GM12878 (cell line): ENCODE data around the gene HADH. TPM values are rescaled to one million over a fixed set of nuclear protein-coding genes. Genes with fewer than 3 reads are reported as not detected.

ENCODE experiments used
- ATAC-seq: fragments of 200-7000 bp; cut with Tn5 transposase; 3 replicates; pipeline ENCODE4 v1.9.1; 2020; ENCODE audit warnings: mild to moderate bottlenecking, moderate library complexity
- BruUV-seq: library from RNA; stranded (reverse); fragments of 400-500 nt; replicated peaks from 2 replicates; lab custom pipeline; 2021; lab: Mats Ljungman, UMichigan
- CTCF ChIA-PET: fragments of 300-600 bp; sonication (Branson Sonifier 250); formaldehyde crosslinking; extraction: SDS; loops from one replicate; lab custom pipeline; 2021; ENCODE audit warnings: inconsistent platforms; lab: Yijun Ruan, JAX
- POLR2A ChIA-PET: fragments of 350-600 bp; formaldehyde crosslinking; extraction: SDS; loops from one replicate; lab custom pipeline; 2021; ENCODE audit warnings: inconsistent platforms; lab: Charles Lee
- RAD21 ChIA-PET: fragments of 300-600 bp; sonication (Branson Sonifier 250); formaldehyde crosslinking; loops from one replicate; lab custom pipeline; 2023; ENCODE audit warnings: antibody characterized with exemption; ENCODE audit not compliant: unreplicated experiment; lab: Charles Lee
- SMC1A ChIA-PET: fragments of 300-600 bp; sonication (Branson Sonifier 250); formaldehyde crosslinking; loops from one replicate; lab custom pipeline; 2023; ENCODE audit not compliant: unreplicated experiment, uncharacterized antibody; lab: Charles Lee
- DNase-seq: peaks from one replicate; pipeline ENCODE4 v3.0.0-alpha.2; 2011; ENCODE audit warnings: low read depth, low spot score
- FAIRE-seq: peaks from 3 replicates; lab custom pipeline; 2011; peaks lifted over from hg19 to GRCh38; lab: Jason Lieb, UNC
- H2AFZ ChIP-seq: 2 replicates; pipeline ENCODE4 v1.6.0; 2011; ENCODE audit warnings: low read depth, low read length, control low read depth; ENCODE audit not compliant: control insufficient read depth
- H3K27ac ChIP-seq: 2 replicates; pipeline ENCODE4 v1.5.1; 2011; ENCODE audit warnings: control low read depth; ENCODE audit not compliant: control insufficient read depth, insufficient read depth
- H3K27me3 ChIP-seq, 2 experiments: replicated peaks in 1 of 2; 2 replicates each; pipeline versions ENCODE4 v1.6.0 to v1.6.1; 2011; ENCODE audit warnings: low read length in 1 of 2; ENCODE audit not compliant: control insufficient read depth in 2 of 2, insufficient read depth in 2 of 2
- H3K36me3 ChIP-seq, 2 experiments: 2 replicates each; pipeline ENCODE4 v1.5.1; 2011; ENCODE audit warnings: low read length in 1 of 2; ENCODE audit not compliant: control insufficient read depth in 2 of 2, insufficient read depth in 2 of 2
- H3K4me1 ChIP-seq: 2 replicates; pipeline ENCODE4 v1.6.1; 2011; ENCODE audit warnings: mild to moderate bottlenecking, low read length, moderate library complexity, mixed read lengths; ENCODE audit not compliant: control insufficient read depth, insufficient read depth
- H3K4me2 ChIP-seq: 2 replicates; pipeline ENCODE4 v1.6.0; 2011; ENCODE audit warnings: control low read depth; ENCODE audit not compliant: control insufficient read depth, insufficient read depth
- H3K4me3 ChIP-seq: fragments of 200-600 bp; sonication (generic); 2 replicates; pipeline ENCODE4 v1.5.1; 2016
- H3K79me2 ChIP-seq: 2 replicates; pipeline ENCODE4 v1.6.0; 2011; ENCODE audit warnings: low read length; ENCODE audit not compliant: control insufficient read depth, insufficient read depth
- H3K9ac ChIP-seq: 2 replicates; pipeline ENCODE4 v1.8.0; 2011; ENCODE audit warnings: low read length, control low read depth, mixed read lengths; ENCODE audit not compliant: control insufficient read depth, insufficient read depth
- H3K9me3 ChIP-seq: replicated peaks from 3 replicates; pipeline ENCODE4 v1.5.1; 2011; ENCODE audit warnings: mild to moderate bottlenecking, low read length; ENCODE audit not compliant: control insufficient read depth, insufficient read depth
- H4K20me1 ChIP-seq: 2 replicates; pipeline ENCODE4 v1.6.0; 2011; ENCODE audit not compliant: control insufficient read depth, insufficient read depth
- BHLHE40 ChIP-seq, 2 experiments: fragments of 450-650 bp in 1 of 2; IDR thresholded peaks; 2 replicates each; pipeline ENCODE4 v1.6.1; 2011 to 2017; ENCODE audit warnings: low read depth in 2 of 2, borderline replicate concordance in 1 of 2, improper control_type of control experiment in 1 of 2, low read length in 1 of 2, mild to moderate bottlenecking in 1 of 2
- CHD1 ChIP-seq: IDR thresholded peaks from 2 replicates; pipeline ENCODE4 v1.6.1; 2012; ENCODE audit warnings: low read depth, low read length, improper control_type of control experiment
- CHD2 ChIP-seq: IDR thresholded peaks from 2 replicates; pipeline ENCODE4 v1.6.1; 2011; ENCODE audit warnings: low read depth, low read length, improper control_type of control experiment, borderline replicate concordance
- CREM ChIP-seq: IDR thresholded peaks from 2 replicates; pipeline ENCODE4 v1.6.1; 2014; ENCODE audit warnings: antibody characterized with exemption, low read depth
- DPF2 ChIP-seq: fragments of 450-650 bp; IDR thresholded peaks from 2 replicates; pipeline ENCODE4 v1.6.1; 2017; ENCODE audit warnings: mild to moderate bottlenecking
- E2F8 ChIP-seq: fragments of 450-650 bp; IDR thresholded peaks from 2 replicates; pipeline ENCODE4 v1.6.1; 2018; ENCODE audit warnings: mild to moderate bottlenecking, low read depth, moderate library complexity; ENCODE audit not compliant: partially characterized antibody
- GABPA ChIP-seq: IDR thresholded peaks from 2 replicates; pipeline ENCODE4 v1.6.1; 2014; ENCODE audit warnings: antibody characterized with exemption, low read depth, mild to moderate bottlenecking, inconsistent platforms
- JUNB ChIP-seq: IDR thresholded peaks from 2 replicates; pipeline ENCODE4 v1.6.1; 2016; ENCODE audit warnings: antibody characterized with exemption, mild to moderate bottlenecking
- MTA2 ChIP-seq: fragments of 450-650 bp; IDR thresholded peaks from 2 replicates; pipeline ENCODE4 v1.6.1; 2016; ENCODE audit warnings: low read depth, mild to moderate bottlenecking, moderate library complexity
- NR2C2 ChIP-seq: IDR thresholded peaks from 2 replicates; pipeline ENCODE4 v1.6.1; 2011; ENCODE audit warnings: borderline replicate concordance, low read depth; ENCODE audit not compliant: control insufficient read depth, insufficient read length
- POLR2AphosphoS5 ChIP-seq: IDR thresholded peaks from 2 replicates; pipeline ENCODE4 v1.6.1; 2011; ENCODE audit warnings: mild to moderate bottlenecking, low read length, inconsistent platforms
- RAD21 ChIP-seq: IDR thresholded peaks from 2 replicates; pipeline ENCODE4 v1.6.1; 2011; ENCODE audit warnings: mild to moderate bottlenecking, low read depth, low read length, moderate library complexity; ENCODE audit not compliant: insufficient read depth
- RBBP5 ChIP-seq: fragments of 200-600 bp; sonication (generic); conservative IDR thresholded peaks from 2 replicates; pipeline ENCODE4 v1.6.1; 2016
- STAT3 ChIP-seq: IDR thresholded peaks from 2 replicates; pipeline ENCODE4 v1.6.1; 2011; ENCODE audit warnings: low read depth, low read length, improper control_type of control experiment
- ZNF207 ChIP-seq: fragments of 450-650 bp; IDR thresholded peaks from 2 replicates; pipeline ENCODE4 v1.6.1; 2014; ENCODE audit warnings: antibody characterized with exemption, mild to moderate bottlenecking, borderline replicate concordance
- ZNF622 ChIP-seq: fragments of 450-650 bp; IDR thresholded peaks from 2 replicates; pipeline ENCODE4 v1.6.1; 2017; ENCODE audit warnings: mild to moderate bottlenecking, inconsistent platforms
- ZZZ3 ChIP-seq: IDR thresholded peaks from 2 replicates; pipeline ENCODE4 v1.6.1; 2011; ENCODE audit warnings: low read depth; ENCODE audit not compliant: control insufficient read depth, insufficient read length
- WGBS: methylation state at CpG from one replicate; pipeline ENCODE4 v1.1.6; 2016; ENCODE audit warnings: low lambda C conversion rate; ENCODE audit not compliant: insufficient replicate concordance, insufficient coverage; ENCODE audit errors: missing lambda C conversion rate; 5-methylcytosine and 5-hydroxymethylcytosine counted together
- in situ Hi-C: fragments of 300-500 bp; cut with MboI; formaldehyde crosslinking; loops from 9 replicates; pipeline ENCODE4 v1.14.3; 2018; ENCODE audit warnings: mixed read lengths
- intact Hi-C: fragments of 100-400 bp; cut with micrococcal nuclease; formaldehyde crosslinking; loops from one replicate; pipeline ENCODE4 v1.14.2; 2022; ENCODE audit not compliant: unreplicated experiment
- polyA plus RNA-seq, 11 experiments: library from polyadenylated mRNA; depleted of rRNA in 4 of 11; unstranded in 6 of 11; stranded (reverse) in 5 of 11; fragments of >200 nt; fragmentation: Nextera tagmentation in 4 of 11; fragmentation: Illumina TruSeq in 1 of 11; extraction: Ambion mirVana in 4 of 11; extraction: Trizol in 1 of 11; gene quantifications; 1 replicate in 1 of 11; 2 replicates in 10 of 11; pipeline versions ENCODE4 v1.2.1 to v1.2.3, GENCODE V29; 2011 to 2016; ENCODE audit warnings: inconsistent platforms in 2 of 11, missing spikeins in 2 of 11, low read depth in 1 of 11
- total RNA-seq, 4 experiments: library from RNA; depleted of rRNA in 3 of 4; stranded (reverse); fragments of >200 nt in 3 of 4; fragmentation: Illumina TruSeq in 1 of 4; extraction: Trizol in 1 of 4; gene quantifications; 2 replicates each; pipeline versions ENCODE4 v1.2.1 to v1.2.3, GENCODE V29; 2013 to 2021
- TF ChIP-seq, protein P1 (sequence below): fragments of 150-350 bp; IDR thresholded peaks from 2 replicates; pipeline ENCODE4 v1.6.1; 2014; ENCODE audit warnings: mild to moderate bottlenecking, low read depth, low read length

HADH gene
- total and polyA plus RNA-seq, 10 of the 15 experiments (the other 5 are each of a cell fraction or from before 2014, with no cell fraction given): 20.3 to 97.9 (median 76.6) TPM

GRCh38 chr4:107988763-107989035 is 990 bp upstream of the HADH start:
- no peak for DNase-seq
- Histone ChIP-seq H3K9ac (no peak overlapping the region), H4K20me1 (no peaks in the 10 kb centered on the region), H3K27ac (no peak overlapping the region)
- ChIA-PET POLR2A (no interaction called here), RAD21 (no interaction called here), CTCF (no interaction called here)
- no TSS peak for BruUV-seq
- TF ChIP-seq NR2C2 (no peak), ZZZ3 (no peak), CHD2 (no peak), CREM (no peak), GABPA (no peak), CHD1 (no peak), POLR2AphosphoS5 (no peak), E2F8 (no peak), RAD21 (no peak), STAT3 (no peak), DPF2 (no peak), ZNF207 (no peak), MTA2 (no peak), RBBP5 (no peak), JUNB (no peak), BHLHE40 (IDR thresholded peaks at IDR 0.05; ENCODE audit: borderline replicate concordance in 1 of 2, low read depth in 2 of 2, low read length in 1 of 2) (no peak), ZNF622 (no peak)
- TF ChIP-seq, protein P1, sequence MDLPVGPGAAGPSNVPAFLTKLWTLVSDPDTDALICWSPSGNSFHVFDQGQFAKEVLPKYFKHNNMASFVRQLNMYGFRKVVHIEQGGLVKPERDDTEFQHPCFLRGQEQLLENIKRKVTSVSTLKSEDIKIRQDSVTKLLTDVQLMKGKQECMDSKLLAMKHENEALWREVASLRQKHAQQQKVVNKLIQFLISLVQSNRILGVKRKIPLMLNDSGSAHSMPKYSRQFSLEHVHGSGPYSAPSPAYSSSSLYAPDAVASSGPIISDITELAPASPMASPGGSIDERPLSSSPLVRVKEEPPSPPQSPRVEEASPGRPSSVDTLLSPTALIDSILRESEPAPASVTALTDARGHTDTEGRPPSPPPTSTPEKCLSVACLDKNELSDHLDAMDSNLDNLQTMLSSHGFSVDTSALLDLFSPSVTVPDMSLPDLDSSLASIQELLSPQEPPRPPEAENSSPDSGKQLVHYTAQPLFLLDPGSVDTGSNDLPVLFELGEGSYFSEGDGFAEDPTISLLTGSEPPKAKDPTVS: no peak
- TF ChIP-seq, all 136 proteins: peak for 0
- Histone ChIP-seq H3K36me3 (no peaks in the 10 kb centered on the region), H2AFZ (no peak overlapping the region), H3K4me1 (peaks cover 10% of the 10 kb centered on the region), H3K4me3 (no peak overlapping the region), H3K79me2 (peaks cover 34% of the 10 kb centered on the region), H3K4me2 (no peak overlapping the region), H3K27me3 (no peaks in the 10 kb centered on the region), H3K9me3 (no peaks in the 10 kb centered on the region)
- FAIRE-seq (no peak), ATAC-seq (no peak)
- in situ Hi-C loops: no loop called here
- intact Hi-C loops: no loop called here
- SMC1A ChIA-PET: interaction anchor here (1.6 kb wide), 1 partner anchor 584 kb away, joined by 3 read pairs; no protein-coding TSS in a partner anchor
- WGBS: 97% methylated on average over 5 of the region's 5 CpGs
